HepG2 (cell line): Measurements from ENCODE around the gene SRSF10. TPM values are rescaled to one million over a fixed set of nuclear protein-coding genes. Genes with fewer than 3 reads are reported as not detected.
A peak's percentile ranks its signal among the peaks of the same experiment; 100 is the strongest.

Experiments
- CBX1 ChIP-seq: IDR thresholded peaks from one replicate; pipeline ENCODE4 v1.6.1; 2016; ENCODE audit warnings: antibody characterized with exemption, low read depth
- SP2 ChIP-seq: sonication (generic); formaldehyde crosslinking; IDR thresholded peaks from 2 replicates; pipeline ENCODE4 v1.5.1; 2020; ENCODE audit warnings: mild to moderate bottlenecking, missing genetic modification reagents
- ZFP36L2 ChIP-seq: sonication (generic); formaldehyde crosslinking; IDR thresholded peaks from 2 replicates; pipeline ENCODE4 v1.4.0; 2020; ENCODE audit warnings: missing genetic modification reagents
- ZNF331 ChIP-seq: sonication (generic); formaldehyde crosslinking; IDR thresholded peaks from 2 replicates; pipeline ENCODE4 v1.4.0; 2020; ENCODE audit warnings: missing genetic modification reagents
- ZNF598 ChIP-seq: sonication (generic); formaldehyde crosslinking; IDR thresholded peaks from 2 replicates; pipeline ENCODE4 v1.5.1; 2020; ENCODE audit warnings: mild to moderate bottlenecking, missing genetic modification reagents, borderline replicate concordance
- ZNF790 ChIP-seq: sonication (generic); formaldehyde crosslinking; IDR thresholded peaks from 2 replicates; pipeline ENCODE4 v1.8.0; 2022; ENCODE audit warnings: missing genetic modification reagents, mild to moderate bottlenecking, borderline replicate concordance
- polyA plus RNA-seq, 8 experiments: library from polyadenylated mRNA; depleted of rRNA in 3 of 8; stranded (reverse) in 7 of 8; unstranded in 1 of 8; fragments of >200 nt; fragmentation: Illumina TruSeq in 4 of 8; extraction: Trizol in 4 of 8; gene quantifications; 2 replicates each; pipeline versions ENCODE4 v1.2.1 to v1.2.3, GENCODE V29; 2011 to 2016; ENCODE audit warnings: low read depth in 4 of 8, missing spikeins in 1 of 8, mixed read lengths in 1 of 8; ENCODE audit not compliant: insufficient read depth in 1 of 8
- total RNA-seq, 5 experiments: library from RNA; depleted of rRNA; stranded (reverse); fragments of >200 nt; fragmentation: Illumina TruSeq; extraction: Trizol; gene quantifications; 2 replicates each; pipeline ENCODE4 v1.2.3, GENCODE V29; 2016; ENCODE audit warnings: low read depth in 1 of 5
- TF ChIP-seq, protein P1 (sequence below): sonication (generic); formaldehyde crosslinking; IDR thresholded peaks from 2 replicates; pipeline ENCODE4 v1.5.0; 2020; ENCODE audit warnings: mild to moderate bottlenecking, missing genetic modification reagents, borderline replicate concordance
- TF ChIP-seq, protein P2 (sequence below): sonication (generic); formaldehyde crosslinking; IDR thresholded peaks from 2 replicates; pipeline ENCODE4 v1.4.0; 2020; ENCODE audit warnings: mild to moderate bottlenecking, missing genetic modification reagents
- TF ChIP-seq, protein P3 (sequence below): sonication (generic); formaldehyde crosslinking; IDR thresholded peaks from 2 replicates; pipeline ENCODE4 v1.4.0; 2020; ENCODE audit warnings: mild to moderate bottlenecking, missing genetic modification reagents, borderline replicate concordance
- TF ChIP-seq, protein P4 (sequence below): sonication (generic); formaldehyde crosslinking; IDR thresholded peaks from 2 replicates; pipeline ENCODE4 v1.8.1; 2023; ENCODE audit warnings: mild to moderate bottlenecking, missing genetic modification reagents
- TF ChIP-seq, protein P5 (sequence below): sonication (generic); formaldehyde crosslinking; IDR thresholded peaks from 2 replicates; pipeline ENCODE4 v1.5.0; 2020; ENCODE audit warnings: missing genetic modification reagents

The SRSF10 gene
- total and polyA plus RNA-seq, 2 of the 13 experiments (the other 11 are each of a cell fraction or from before 2014, with no cell fraction given): 126 to 186 TPM

DNA sequence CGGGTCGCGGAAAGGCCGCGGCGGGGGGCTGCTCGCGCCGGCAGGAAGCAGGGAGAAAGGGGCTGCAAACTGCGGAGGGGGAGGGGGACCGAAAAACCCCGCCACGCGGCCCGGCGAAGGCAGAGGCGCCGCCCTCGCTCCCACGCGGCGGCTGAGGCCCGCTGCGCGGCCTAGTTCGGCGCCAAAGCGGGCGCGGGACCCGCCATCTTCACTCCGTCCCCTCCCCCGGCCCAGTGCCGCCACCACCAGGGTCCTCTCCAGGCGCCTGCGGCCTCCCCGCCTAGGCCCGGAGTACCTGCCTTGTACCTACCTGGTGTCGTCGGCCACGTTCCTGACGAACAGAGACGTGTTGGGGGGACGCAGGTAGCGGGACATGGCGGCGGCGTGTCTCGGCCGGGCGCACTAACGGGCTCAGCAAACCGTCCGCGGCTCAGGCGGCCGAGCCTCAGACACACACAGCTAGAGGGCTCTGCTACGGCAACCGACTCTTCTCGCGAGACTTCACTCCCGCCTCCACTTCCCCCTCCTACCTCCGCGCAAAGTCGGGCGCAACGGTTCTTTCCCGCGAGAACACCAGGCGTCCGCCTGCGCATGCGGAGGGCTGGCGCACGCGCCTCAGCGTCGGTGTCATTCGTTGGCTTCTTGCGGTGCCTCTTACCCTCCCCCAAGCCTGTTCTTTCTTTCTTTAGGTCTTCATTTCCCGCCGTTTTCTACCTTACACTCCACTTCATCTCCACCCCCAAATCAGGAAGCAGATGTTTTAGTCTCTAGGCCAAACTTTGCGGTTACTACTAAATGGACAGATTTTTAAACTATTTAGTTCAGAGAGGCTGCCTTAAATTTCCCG is at the start of gene SRSF10 (continued):
- TF ChIP-seq, protein P1, sequence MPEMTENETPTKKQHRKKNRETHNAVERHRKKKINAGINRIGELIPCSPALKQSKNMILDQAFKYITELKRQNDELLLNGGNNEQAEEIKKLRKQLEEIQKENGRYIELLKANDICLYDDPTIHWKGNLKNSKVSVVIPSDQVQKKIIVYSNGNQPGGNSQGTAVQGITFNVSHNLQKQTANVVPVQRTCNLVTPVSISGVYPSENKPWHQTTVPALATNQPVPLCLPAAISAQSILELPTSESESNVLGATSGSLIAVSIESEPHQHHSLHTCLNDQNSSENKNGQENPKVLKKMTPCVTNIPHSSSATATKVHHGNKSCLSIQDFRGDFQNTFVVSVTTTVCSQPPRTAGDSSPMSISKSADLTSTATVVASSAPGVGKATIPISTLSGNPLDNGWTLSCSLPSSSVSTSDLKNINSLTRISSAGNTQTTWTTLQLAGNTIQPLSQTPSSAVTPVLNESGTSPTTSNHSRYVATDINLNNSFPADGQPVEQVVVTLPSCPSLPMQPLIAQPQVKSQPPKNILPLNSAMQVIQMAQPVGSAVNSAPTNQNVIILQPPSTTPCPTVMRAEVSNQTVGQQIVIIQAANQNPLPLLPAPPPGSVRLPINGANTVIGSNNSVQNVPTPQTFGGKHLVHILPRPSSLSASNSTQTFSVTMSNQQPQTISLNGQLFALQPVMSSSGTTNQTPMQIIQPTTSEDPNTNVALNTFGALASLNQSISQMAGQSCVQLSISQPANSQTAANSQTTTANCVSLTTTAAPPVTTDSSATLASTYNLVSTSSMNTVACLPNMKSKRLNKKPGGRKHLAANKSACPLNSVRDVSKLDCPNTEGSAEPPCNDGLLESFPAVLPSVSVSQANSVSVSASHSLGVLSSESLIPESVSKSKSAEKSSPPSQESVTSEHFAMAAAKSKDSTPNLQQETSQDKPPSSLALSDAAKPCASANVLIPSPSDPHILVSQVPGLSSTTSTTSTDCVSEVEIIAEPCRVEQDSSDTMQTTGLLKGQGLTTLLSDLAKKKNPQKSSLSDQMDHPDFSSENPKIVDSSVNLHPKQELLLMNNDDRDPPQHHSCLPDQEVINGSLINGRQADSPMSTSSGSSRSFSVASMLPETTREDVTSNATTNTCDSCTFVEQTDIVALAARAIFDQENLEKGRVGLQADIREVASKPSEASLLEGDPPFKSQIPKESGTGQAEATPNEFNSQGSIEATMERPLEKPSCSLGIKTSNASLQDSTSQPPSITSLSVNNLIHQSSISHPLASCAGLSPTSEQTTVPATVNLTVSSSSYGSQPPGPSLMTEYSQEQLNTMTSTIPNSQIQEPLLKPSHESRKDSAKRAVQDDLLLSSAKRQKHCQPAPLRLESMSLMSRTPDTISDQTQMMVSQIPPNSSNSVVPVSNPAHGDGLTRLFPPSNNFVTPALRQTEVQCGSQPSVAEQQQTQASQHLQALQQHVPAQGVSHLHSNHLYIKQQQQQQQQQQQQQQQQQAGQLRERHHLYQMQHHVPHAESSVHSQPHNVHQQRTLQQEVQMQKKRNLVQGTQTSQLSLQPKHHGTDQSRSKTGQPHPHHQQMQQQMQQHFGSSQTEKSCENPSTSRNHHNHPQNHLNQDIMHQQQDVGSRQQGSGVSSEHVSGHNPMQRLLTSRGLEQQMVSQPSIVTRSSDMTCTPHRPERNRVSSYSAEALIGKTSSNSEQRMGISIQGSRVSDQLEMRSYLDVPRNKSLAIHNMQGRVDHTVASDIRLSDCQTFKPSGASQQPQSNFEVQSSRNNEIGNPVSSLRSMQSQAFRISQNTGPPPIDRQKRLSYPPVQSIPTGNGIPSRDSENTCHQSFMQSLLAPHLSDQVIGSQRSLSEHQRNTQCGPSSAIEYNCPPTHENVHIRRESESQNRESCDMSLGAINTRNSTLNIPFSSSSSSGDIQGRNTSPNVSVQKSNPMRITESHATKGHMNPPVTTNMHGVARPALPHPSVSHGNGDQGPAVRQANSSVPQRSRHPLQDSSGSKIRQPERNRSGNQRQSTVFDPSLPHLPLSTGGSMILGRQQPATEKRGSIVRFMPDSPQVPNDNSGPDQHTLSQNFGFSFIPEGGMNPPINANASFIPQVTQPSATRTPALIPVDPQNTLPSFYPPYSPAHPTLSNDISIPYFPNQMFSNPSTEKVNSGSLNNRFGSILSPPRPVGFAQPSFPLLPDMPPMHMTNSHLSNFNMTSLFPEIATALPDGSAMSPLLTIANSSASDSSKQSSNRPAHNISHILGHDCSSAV (CRISPR knock-in tag): 0 out of 2 replicates have a peak, but pooled peaks have one; percentile 74
- TF ChIP-seq SP2 (CRISPR knock-in tag) (no peak), ZNF598 (no peak), ZNF790 (peak; percentile 87; the same call in 1 of the 2 replicates), ZFP36L2 (peak; percentile 66; the same call in 1 of the 2 replicates), CBX1 (peak; percentile 83), ZNF331 (peak; percentile 77; the same call in 1 of the 2 replicates)
- TF ChIP-seq, protein P2, sequence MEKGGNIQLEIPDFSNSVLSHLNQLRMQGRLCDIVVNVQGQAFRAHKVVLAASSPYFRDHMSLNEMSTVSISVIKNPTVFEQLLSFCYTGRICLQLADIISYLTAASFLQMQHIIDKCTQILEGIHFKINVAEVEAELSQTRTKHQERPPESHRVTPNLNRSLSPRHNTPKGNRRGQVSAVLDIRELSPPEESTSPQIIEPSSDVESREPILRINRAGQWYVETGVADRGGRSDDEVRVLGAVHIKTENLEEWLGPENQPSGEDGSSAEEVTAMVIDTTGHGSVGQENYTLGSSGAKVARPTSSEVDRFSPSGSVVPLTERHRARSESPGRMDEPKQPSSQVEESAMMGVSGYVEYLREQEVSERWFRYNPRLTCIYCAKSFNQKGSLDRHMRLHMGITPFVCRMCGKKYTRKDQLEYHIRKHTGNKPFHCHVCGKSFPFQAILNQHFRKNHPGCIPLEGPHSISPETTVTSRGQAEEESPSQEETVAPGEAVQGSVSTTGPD (CRISPR knock-in tag): no peak
- TF ChIP-seq, protein P3, sequence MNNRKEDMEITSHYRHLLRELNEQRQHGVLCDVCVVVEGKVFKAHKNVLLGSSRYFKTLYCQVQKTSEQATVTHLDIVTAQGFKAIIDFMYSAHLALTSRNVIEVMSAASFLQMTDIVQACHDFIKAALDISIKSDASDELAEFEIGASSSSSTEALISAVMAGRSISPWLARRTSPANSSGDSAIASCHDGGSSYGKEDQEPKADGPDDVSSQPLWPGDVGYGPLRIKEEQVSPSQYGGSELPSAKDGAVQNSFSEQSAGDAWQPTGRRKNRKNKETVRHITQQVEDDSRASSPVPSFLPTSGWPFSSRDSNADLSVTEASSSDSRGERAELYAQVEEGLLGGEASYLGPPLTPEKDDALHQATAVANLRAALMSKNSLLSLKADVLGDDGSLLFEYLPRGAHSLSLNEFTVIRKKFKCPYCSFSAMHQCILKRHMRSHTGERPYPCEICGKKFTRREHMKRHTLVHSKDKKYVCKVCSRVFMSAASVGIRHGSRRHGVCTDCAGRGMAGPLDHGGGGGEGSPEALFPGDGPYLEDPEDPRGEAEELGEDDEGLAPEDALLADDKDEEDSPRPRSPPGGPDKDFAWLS (CRISPR knock-in tag): 0 out of 2 replicates have a peak, but pooled peaks have one; percentile 59
- TF ChIP-seq, protein P4, sequence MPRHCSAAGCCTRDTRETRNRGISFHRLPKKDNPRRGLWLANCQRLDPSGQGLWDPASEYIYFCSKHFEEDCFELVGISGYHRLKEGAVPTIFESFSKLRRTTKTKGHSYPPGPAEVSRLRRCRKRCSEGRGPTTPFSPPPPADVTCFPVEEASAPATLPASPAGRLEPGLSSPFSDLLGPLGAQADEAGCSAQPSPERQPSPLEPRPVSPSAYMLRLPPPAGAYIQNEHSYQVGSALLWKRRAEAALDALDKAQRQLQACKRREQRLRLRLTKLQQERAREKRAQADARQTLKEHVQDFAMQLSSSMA: no peak
- TF ChIP-seq, protein P5, sequence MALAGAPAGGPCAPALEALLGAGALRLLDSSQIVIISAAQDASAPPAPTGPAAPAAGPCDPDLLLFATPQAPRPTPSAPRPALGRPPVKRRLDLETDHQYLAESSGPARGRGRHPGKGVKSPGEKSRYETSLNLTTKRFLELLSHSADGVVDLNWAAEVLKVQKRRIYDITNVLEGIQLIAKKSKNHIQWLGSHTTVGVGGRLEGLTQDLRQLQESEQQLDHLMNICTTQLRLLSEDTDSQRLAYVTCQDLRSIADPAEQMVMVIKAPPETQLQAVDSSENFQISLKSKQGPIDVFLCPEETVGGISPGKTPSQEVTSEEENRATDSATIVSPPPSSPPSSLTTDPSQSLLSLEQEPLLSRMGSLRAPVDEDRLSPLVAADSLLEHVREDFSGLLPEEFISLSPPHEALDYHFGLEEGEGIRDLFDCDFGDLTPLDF (CRISPR knock-in tag): peak; percentile 96
